GM18507 (cell line): ENCODE results near the gene BANF1.

ENCODE experiments used
- DNase-seq: peaks from one replicate; pipeline ENCODE4 v3.0.0; 2011; ENCODE audit warnings: low read depth; ENCODE audit not compliant: insufficient read length; ENCODE audit errors: extremely low spot score
- FAIRE-seq: peaks from 2 replicates; lab custom pipeline; 2011; peaks lifted over from hg19 to GRCh38; lab: Jason Lieb, UNC

The BANF1 gene

GRCh38 chr11:66001942-66002647 lies at the start of gene BANF1, which contains the start of gene EIF1AD:
BANF1 (plus strand) TSS chr11:66002503; CDS start chr11:66003251, 748 bp downstream.
EIF1AD (minus strand) TSS chr11:66002157; CDS start chr11:66000389, 1,768 bp downstream.
- FAIRE-seq (peak; percentile 92), DNase-seq (peak; percentile 78)

- no peak for DNase-seq
- no peak for FAIRE-seq
Observed at GRCh38 chr11:65953471-65953870, 48.8 kb upstream of the BANF1 start.

GRCh38 chr11:65954771-65955170 lies 47.5 kb upstream of the BANF1 start:
- DNase-seq: no peak
- FAIRE-seq: no peak

GRCh38 chr11:65958291-65958690 lies 44.0 kb upstream of the BANF1 start:
- no peak for FAIRE-seq
- DNase-seq: no peak

GRCh38 chr11:65958774-65959420 lies 43.4 kb upstream of the BANF1 start:
- DNase-seq (no peak), FAIRE-seq (no peak)

GRCh38 chr11:65960824-65961266 lies 41.5 kb upstream of the BANF1 start:
- DNase-seq (no peak), FAIRE-seq (no peak)

- peak; percentile 98 for DNase-seq
- FAIRE-seq: peak; percentile 96
Observed at GRCh38 chr11:65961267-65962140, 40.8 kb upstream of the BANF1 start, which contains the start of gene SART1. SART1 (plus strand) TSS chr11:65961734; CDS start chr11:65961781, 47 bp downstream.

- FAIRE-seq (no peak), DNase-seq (no peak)
Observed at GRCh38 chr11:65962141-65962564, 40.1 kb upstream of the BANF1 start.

- DNase-seq (no peak), FAIRE-seq (no peak)
Observed at GRCh38 chr11:65964906-65965305, 37.4 kb upstream of the BANF1 start.

- FAIRE-seq (no peak), DNase-seq (no peak)
Observed at GRCh38 chr11:65965986-65966762, 36.1 kb upstream of the BANF1 start.

- DNase-seq (no peak), FAIRE-seq (no peak)
Observed at GRCh38 chr11:65967329-65967934, 34.9 kb upstream of the BANF1 start.

GRCh38 chr11:65968600-65969482 lies 33.5 kb upstream of the BANF1 start:
- FAIRE-seq (no peak), DNase-seq (no peak)

GRCh38 chr11:65972116-65972515 lies 30.2 kb upstream of the BANF1 start:
- no peak for DNase-seq
- FAIRE-seq: no peak

- FAIRE-seq: no peak
- no peak for DNase-seq
Observed at GRCh38 chr11:65973439-65974110, 28.7 kb upstream of the BANF1 start.

GRCh38 chr11:65975771-65976170 lies 26.5 kb upstream of the BANF1 start:
- no peak for DNase-seq
- FAIRE-seq: no peak

GRCh38 chr11:65976216-65977176 lies 25.8 kb upstream of the BANF1 start:
- DNase-seq (no peak), FAIRE-seq (no peak)
